Uterus (tissue), 2 donors: ENCODE data around the gene FGR.

Source experiments
- POLR2A ChIP-seq, 2 donors: fragments of 450-650 bp; IDR thresholded peaks; one replicate each; pipeline ENCODE4 v1.6.1; 2016; ENCODE audit warnings: antibody characterized with exemption in 2 of 2, mild to moderate bottlenecking in 1 of 2, moderate library complexity in 1 of 2
- TF ChIP-seq, protein P1 (sequence below), 4 experiments: fragments of 200-600 bp in 2 of 4; fragments of 450-650 bp in 2 of 4; sonication (generic) in 2 of 4; IDR thresholded peaks; one replicate each; pipeline ENCODE4 v1.5.1; 2016 to 2019; ENCODE audit warnings: antibody characterized with exemption in 4 of 4, mild to moderate bottlenecking in 2 of 4, moderate library complexity in 1 of 4

DNA sequence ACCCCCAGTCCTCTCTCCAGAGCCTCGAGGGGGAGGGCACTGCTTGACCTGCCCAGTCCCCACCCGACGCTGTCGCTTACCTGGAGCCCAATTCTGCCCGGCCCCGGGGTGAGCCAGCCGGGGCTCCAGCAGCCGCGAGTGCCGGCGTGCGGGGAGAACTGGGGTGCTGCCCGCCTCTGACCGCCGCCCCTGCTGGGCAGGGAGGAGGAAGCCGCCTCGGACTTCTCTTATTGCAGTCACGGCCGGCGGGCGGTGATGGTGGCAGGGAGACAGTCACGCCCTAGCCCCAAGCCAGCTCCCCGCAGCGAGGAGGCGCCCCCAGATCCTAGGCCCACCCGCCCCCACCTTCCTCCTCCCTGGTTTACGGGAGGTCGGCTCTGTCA lies at the start of gene FGR:
- TF ChIP-seq, protein P1, sequence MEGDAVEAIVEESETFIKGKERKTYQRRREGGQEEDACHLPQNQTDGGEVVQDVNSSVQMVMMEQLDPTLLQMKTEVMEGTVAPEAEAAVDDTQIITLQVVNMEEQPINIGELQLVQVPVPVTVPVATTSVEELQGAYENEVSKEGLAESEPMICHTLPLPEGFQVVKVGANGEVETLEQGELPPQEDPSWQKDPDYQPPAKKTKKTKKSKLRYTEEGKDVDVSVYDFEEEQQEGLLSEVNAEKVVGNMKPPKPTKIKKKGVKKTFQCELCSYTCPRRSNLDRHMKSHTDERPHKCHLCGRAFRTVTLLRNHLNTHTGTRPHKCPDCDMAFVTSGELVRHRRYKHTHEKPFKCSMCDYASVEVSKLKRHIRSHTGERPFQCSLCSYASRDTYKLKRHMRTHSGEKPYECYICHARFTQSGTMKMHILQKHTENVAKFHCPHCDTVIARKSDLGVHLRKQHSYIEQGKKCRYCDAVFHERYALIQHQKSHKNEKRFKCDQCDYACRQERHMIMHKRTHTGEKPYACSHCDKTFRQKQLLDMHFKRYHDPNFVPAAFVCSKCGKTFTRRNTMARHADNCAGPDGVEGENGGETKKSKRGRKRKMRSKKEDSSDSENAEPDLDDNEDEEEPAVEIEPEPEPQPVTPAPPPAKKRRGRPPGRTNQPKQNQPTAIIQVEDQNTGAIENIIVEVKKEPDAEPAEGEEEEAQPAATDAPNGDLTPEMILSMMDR (IDR thresholded peaks at IDR 0.05) = no peak
- TF ChIP-seq POLR2A (IDR thresholded peaks at IDR 0.05) = no peak
